ENCODE data around the gene L3MBTL3. TPM values are rescaled to one million over a fixed set of nuclear protein-coding genes. Genes with fewer than 3 reads are reported as not detected.

L3MBTL3 gene
- polyA plus RNA-seq, 4 donors = 1.3 to 8.9 (median 2.2) TPM

DNA sequence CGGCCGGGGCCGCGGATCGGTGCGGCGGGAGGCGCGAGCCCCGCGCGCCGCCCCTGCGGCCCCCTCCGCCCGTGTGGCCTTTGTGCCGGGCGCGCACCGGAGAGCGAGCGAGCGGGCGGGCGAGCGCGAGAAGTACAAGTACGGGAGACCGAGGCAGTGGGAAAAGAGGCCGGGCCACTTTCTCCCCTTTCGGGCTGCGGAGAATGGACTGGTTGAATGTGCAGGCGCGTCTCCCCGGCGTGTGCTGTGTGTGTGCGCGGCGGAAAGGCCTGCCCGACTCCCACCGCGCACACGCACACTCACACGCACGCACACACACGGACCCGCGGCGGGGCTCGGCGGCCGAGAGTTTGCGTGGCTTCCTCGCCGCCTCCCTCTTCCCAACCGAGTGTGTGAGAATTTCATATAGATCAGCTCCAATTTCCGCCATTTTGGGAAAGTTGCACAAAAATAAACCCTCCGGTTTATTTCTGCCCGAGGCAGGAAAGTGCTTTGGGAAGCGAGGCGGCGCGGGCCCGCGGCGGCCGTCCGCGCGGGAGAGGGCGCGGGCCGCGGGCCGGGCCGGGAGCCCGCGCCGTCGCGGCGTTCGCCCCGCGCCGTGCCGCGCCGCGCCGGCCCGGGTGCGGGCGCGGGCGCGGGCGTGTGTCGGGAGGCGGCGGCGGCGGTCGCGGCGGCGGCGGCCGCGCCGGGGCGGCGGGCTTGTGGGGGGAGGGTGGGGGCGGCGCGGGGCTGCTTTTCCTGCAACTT, 1.1 kb downstream of the L3MBTL3 start:
- Histone ChIP-seq H3K9me3 (ENCODE audit: control insufficient read depth in 2 of 2, insufficient read depth in 1 of 2, low read depth in 1 of 2, low read length in 1 of 2) (no peaks in the 10 kb centered on the region), H3K4me3 (ENCODE audit: low read depth in 1 of 3, low read length in 3 of 3) (peak overlapping the region; percentile 84 to 97 (median 88)), H3K27ac (ENCODE audit: low read depth in 1 of 3, low read length in 2 of 3) (peak overlapping the region; percentile 38 to 92 (median 75)), H3K36me3 (ENCODE audit: control insufficient read depth in 3 of 3, insufficient read depth in 2 of 3, low read depth in 1 of 3, low read length in 3 of 3) (no peaks in the 10 kb centered on the region), H3K4me1 (ENCODE audit: control insufficient read depth in 3 of 3, insufficient read depth in 2 of 3, low read depth in 1 of 3, low read length in 2 of 3) (peaks cover 0 to 3% (median 0%) of the 10 kb centered on the region in 3 donors), H3K27me3 (ENCODE audit: control insufficient read depth in 3 of 3, insufficient read depth in 3 of 3, low read length in 3 of 3) (no peaks in the 10 kb centered on the region)
- DNase-seq = peak; percentile 35 to 72
- FAIRE-seq = no peak
- WGBS, 3 donors = 0 to 1% (median 1%) methylated on average over 59 to 116 of the region's 116 CpGs

DNA sequence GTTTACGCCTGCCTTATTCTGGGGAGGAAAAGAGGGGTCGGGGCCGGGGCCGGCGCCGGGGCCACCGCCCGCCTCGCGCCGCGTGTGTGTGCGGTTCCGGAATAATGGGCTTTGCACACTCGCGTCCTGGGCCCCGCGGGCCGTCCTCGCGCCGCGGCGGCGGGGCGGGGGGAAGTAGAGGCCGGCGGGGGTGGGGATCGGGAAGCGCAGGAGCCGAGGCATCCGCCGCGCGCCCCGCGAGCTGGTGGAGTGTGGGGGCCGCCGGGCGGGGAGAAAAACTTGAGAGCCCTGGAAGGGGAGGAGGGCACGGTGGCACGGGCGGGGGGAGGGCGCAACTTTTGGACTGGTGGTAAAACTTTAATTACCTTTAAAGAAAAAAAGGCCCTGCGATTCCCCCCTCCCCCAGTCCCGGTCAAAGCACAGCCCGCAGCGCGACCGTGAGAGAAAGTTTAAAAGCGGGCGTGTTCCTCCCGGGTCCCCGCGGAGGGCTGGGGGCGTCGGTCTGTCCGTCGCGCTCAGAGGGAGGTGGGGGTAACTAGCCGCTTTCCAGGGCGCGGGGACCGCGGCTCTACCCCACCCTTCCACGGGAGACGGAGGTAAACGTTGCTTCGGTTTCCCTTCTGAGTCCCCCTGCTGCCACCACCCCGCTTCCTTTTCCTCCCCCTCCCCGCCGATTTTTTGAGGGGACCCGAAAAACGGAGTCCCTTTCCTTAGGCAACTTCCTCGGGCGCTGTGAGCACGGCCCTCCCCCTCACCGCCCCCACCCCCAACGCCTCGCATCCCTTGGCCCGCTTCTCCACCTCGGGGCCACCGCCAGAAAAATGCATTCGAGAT, 1.9 kb downstream of the L3MBTL3 start:
- H3K4me1 ChIP-seq (ENCODE audit: control insufficient read depth in 3 of 3, insufficient read depth in 2 of 3, low read depth in 1 of 3, low read length in 2 of 3) = peaks cover 0 to 3% (median 0%) of the 10 kb centered on the region in 3 donors
- H3K27me3 ChIP-seq (ENCODE audit: control insufficient read depth in 3 of 3, insufficient read depth in 3 of 3, low read length in 3 of 3) = no peaks in the 10 kb centered on the region
- H3K9me3 ChIP-seq (ENCODE audit: control insufficient read depth in 2 of 2, insufficient read depth in 1 of 2, low read depth in 1 of 2, low read length in 1 of 2) = no peaks in the 10 kb centered on the region
- DNase-seq (peak; percentile 20 to 59), FAIRE-seq (no peak)
- H3K4me3 ChIP-seq (ENCODE audit: low read depth in 1 of 3, low read length in 3 of 3) = peak overlapping the region; percentile 84 to 97 (median 88)
- H3K27ac ChIP-seq (ENCODE audit: low read depth in 1 of 3, low read length in 2 of 3) = peak overlapping the region; percentile 62 to 83 (median 65)
- H3K36me3 ChIP-seq (ENCODE audit: control insufficient read depth in 3 of 3, insufficient read depth in 2 of 3, low read depth in 1 of 3, low read length in 3 of 3) = no peaks in the 10 kb centered on the region
- 0 to 1% (median 1%) methylated on average over 52 to 84 of the region's 84 CpGs for WGBS, 3 donors

DNA sequence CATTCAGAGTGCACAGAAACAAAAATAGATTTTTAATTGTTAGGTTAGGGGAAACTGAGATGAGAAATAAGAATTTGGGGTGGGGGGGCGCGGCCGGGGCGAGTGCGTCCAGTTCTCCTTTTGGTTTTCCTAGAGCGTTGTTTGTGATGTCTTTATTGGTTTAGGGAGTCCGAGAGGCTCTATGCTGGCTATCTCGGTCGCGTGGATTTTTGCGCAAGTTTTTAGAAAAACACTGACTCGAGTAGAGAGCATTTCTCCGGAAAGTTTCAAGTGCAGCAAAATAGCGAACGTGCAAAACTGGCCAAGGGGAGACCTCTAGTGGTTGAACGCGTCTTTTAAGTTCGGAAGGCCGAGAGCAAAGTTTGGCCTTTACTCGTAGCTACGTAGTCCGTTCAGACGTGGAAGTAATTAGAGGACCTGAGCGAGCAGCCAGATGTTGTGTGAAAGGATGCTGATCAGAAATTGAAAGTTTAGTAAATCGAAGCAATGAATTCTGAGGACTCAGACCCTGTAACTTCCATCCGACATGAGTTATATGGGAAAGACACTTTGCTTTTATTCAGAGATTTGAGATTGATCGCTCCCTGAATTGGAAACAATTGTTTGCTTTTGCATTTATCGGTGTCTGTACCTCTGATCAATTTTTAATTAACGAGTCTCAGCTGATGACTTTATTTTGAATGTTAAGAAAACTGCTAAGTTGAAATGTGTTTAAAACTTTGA, 2.7 kb downstream of the L3MBTL3 start:
- no peak for FAIRE-seq
- Histone ChIP-seq H3K27ac (ENCODE audit: low read depth in 1 of 3, low read length in 2 of 3) (peak overlapping the region in 2 of 3 donors; percentile 52 to 65), H3K4me3 (ENCODE audit: low read depth in 1 of 3, low read length in 3 of 3) (peak overlapping the region; percentile 84 to 97 (median 88)), H3K36me3 (ENCODE audit: control insufficient read depth in 3 of 3, insufficient read depth in 2 of 3, low read depth in 1 of 3, low read length in 3 of 3) (no peaks in the 10 kb centered on the region), H3K9me3 (ENCODE audit: control insufficient read depth in 2 of 2, insufficient read depth in 1 of 2, low read depth in 1 of 2, low read length in 1 of 2) (no peaks in the 10 kb centered on the region), H3K27me3 (ENCODE audit: control insufficient read depth in 3 of 3, insufficient read depth in 3 of 3, low read length in 3 of 3) (no peaks in the 10 kb centered on the region), H3K4me1 (ENCODE audit: control insufficient read depth in 3 of 3, insufficient read depth in 2 of 3, low read depth in 1 of 3, low read length in 2 of 3) (peaks cover 0 to 3% (median 0%) of the 10 kb centered on the region in 3 donors)
- WGBS, 3 donors = 7 to 9% (median 8%) methylated on average over 29 of the region's 29 CpGs
- DNase-seq = peak; percentile 90 to 92

DNA sequence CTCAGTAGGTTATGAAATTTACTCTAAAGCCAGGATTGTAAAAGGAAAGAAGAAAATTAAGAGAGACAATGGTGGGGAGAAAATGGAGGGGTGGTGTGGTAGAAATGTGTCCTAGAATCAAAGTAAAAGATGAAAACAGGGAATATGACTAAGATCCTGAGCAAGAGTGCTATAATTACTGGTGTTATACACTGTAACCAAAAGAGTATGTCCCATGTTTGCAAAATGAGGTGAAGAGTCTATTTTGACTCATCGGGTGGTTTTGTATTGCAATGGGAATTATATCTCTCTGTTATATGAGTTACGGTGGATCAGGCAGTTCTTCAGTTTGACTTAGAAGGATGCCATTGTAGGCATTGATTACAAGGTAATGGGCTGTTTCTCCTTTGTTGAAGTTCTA, 8.5 kb downstream of the L3MBTL3 start:
- 82 to 87% (median 84%) methylated on average over 2 of the region's 2 CpGs for WGBS, 3 donors
- FAIRE-seq = no peak
- H3K9me3 ChIP-seq (ENCODE audit: control insufficient read depth in 2 of 2, insufficient read depth in 1 of 2, low read depth in 1 of 2, low read length in 1 of 2) = no peaks in the 10 kb centered on the region

DNA sequence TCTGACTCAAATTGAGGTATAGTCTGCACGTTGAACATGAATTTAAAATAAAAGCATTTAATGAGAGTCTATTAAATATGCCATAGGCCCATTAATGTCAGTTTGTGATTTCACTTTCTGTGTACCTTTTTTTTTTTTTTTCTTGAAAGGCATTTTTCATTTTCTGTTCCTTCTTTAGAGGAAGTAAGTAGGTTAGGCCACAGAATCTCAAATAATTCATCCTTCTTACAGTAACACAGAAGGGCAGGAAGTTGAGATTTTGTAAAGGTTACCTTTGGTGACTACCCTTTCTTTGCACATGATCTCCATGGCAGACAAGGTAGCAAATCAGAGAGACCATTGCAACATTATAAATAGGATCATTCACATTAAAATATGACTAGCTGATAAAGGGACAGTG, 9.6 kb downstream of the L3MBTL3 start:
- DNase-seq (peak in 1 of 2 donors; percentile 26), FAIRE-seq (no peak)
- Histone ChIP-seq H3K4me1 (ENCODE audit: control insufficient read depth in 3 of 3, insufficient read depth in 2 of 3, low read depth in 1 of 3, low read length in 2 of 3) (no peaks in the 10 kb centered on the region), H3K4me3 (ENCODE audit: low read depth in 1 of 3, low read length in 3 of 3) (no peak overlapping the region), H3K27me3 (ENCODE audit: control insufficient read depth in 3 of 3, insufficient read depth in 3 of 3, low read length in 3 of 3) (no peaks in the 10 kb centered on the region), H3K36me3 (ENCODE audit: control insufficient read depth in 3 of 3, insufficient read depth in 2 of 3, low read depth in 1 of 3, low read length in 3 of 3) (peaks cover 0 to 6% (median 0%) of the 10 kb centered on the region in 3 donors), H3K9me3 (ENCODE audit: control insufficient read depth in 2 of 2, insufficient read depth in 1 of 2, low read depth in 1 of 2, low read length in 1 of 2) (no peaks in the 10 kb centered on the region), H3K27ac (ENCODE audit: low read depth in 1 of 3, low read length in 2 of 3) (no peak overlapping the region)
- WGBS, 3 donors = 43 to 79% (median 63%) methylated on average over 1 of the region's 1 CpG

More for the DNA sequence above, 8.5 kb downstream of the L3MBTL3 start:
- H3K36me3 ChIP-seq (ENCODE audit: control insufficient read depth in 3 of 3, insufficient read depth in 2 of 3, low read depth in 1 of 3, low read length in 3 of 3) = peaks cover 0 to 1% (median 0%) of the 10 kb centered on the region in 3 donors
- no peaks in the 10 kb centered on the region for H3K4me1 ChIP-seq (ENCODE audit: control insufficient read depth in 3 of 3, insufficient read depth in 2 of 3, low read depth in 1 of 3, low read length in 2 of 3)
- no peak overlapping the region for H3K27ac ChIP-seq (ENCODE audit: low read depth in 1 of 3, low read length in 2 of 3)
- H3K4me3 ChIP-seq (ENCODE audit: low read depth in 1 of 3, low read length in 3 of 3) = no peak overlapping the region
- H3K27me3 ChIP-seq (ENCODE audit: control insufficient read depth in 3 of 3, insufficient read depth in 3 of 3, low read length in 3 of 3) = no peaks in the 10 kb centered on the region
- DNase-seq = no peak

DNA sequence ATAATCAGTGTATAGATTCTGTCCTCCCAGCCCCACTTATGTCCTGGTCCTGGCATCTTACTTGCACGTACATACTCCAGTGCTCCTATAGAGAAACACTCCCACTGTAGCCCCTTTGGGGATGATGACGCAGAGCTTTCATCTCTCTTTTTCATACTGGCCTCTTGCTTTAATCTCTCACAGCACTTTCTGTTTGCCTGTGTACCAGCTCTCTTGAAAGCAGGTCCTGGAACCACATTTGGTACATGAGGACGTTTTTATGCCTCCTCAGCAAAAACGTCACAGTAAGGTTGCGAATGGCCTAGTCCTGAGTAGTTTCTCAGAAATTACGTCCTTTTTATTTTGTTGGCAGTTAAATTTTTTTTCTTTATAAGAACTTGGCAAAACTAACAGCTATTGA, 10.8 kb downstream of the L3MBTL3 start:
- H3K36me3 ChIP-seq (ENCODE audit: control insufficient read depth in 3 of 3, insufficient read depth in 2 of 3, low read depth in 1 of 3, low read length in 3 of 3) = peaks cover 0 to 6% (median 0%) of the 10 kb centered on the region in 3 donors
- no peaks in the 10 kb centered on the region for H3K9me3 ChIP-seq (ENCODE audit: control insufficient read depth in 2 of 2, insufficient read depth in 1 of 2, low read depth in 1 of 2, low read length in 1 of 2)
- H3K4me3 ChIP-seq (ENCODE audit: low read depth in 1 of 3, low read length in 3 of 3) = no peak overlapping the region
- WGBS, 3 donors = 84 to 89% (median 87%) methylated on average over 6 of the region's 6 CpGs
- peaks cover 0 to 4% (median 0%) of the 10 kb centered on the region in 3 donors for H3K4me1 ChIP-seq (ENCODE audit: control insufficient read depth in 3 of 3, insufficient read depth in 2 of 3, low read depth in 1 of 3, low read length in 2 of 3)
- DNase-seq (no peak), FAIRE-seq (no peak)
- peak overlapping the region in 1 of 3 donors; percentile 43 for H3K27ac ChIP-seq (ENCODE audit: low read depth in 1 of 3, low read length in 2 of 3)
- no peaks in the 10 kb centered on the region for H3K27me3 ChIP-seq (ENCODE audit: control insufficient read depth in 3 of 3, insufficient read depth in 3 of 3, low read length in 3 of 3)

DNA sequence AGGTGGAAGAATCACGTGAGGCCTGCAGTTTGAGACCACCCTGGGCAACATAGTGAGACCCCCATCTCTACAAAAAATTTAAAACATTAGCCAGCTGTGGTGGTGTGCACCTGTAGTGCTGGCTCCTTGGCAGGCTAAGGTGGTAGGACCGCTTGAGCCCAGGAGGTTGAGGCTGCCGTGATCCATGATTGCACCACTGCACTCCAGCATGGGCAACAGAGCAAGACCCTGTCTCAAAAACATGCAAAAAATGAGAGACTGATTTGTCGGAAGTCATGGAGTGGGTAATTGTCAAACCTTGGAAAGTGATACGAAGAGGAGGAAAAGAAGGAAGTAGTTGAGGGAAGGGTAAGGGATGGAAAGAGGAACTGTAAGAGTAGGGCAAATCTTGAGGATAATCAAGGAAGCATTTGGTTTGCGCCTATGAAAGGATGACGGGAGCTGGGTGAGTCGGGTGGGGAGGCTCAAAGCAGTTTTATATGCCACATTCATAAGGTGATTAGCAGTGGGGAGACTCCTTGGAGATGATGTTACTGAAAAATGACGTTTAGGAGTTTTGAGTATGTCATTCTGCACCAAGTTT, 14.5 kb downstream of the L3MBTL3 start:
- H3K27me3 ChIP-seq (ENCODE audit: control insufficient read depth in 3 of 3, insufficient read depth in 3 of 3, low read length in 3 of 3) = no peaks in the 10 kb centered on the region
- H3K27ac ChIP-seq (ENCODE audit: low read depth in 1 of 3, low read length in 2 of 3) = no peak overlapping the region
- DNase-seq = no peak
- no peaks in the 10 kb centered on the region for H3K9me3 ChIP-seq (ENCODE audit: control insufficient read depth in 2 of 2, insufficient read depth in 1 of 2, low read depth in 1 of 2, low read length in 1 of 2)
- H3K4me1 ChIP-seq (ENCODE audit: control insufficient read depth in 3 of 3, insufficient read depth in 2 of 3, low read depth in 1 of 3, low read length in 2 of 3) = peaks cover 0 to 8% (median 0%) of the 10 kb centered on the region in 3 donors
- H3K36me3 ChIP-seq (ENCODE audit: control insufficient read depth in 3 of 3, insufficient read depth in 2 of 3, low read depth in 1 of 3, low read length in 3 of 3) = peaks cover 0 to 6% (median 0%) of the 10 kb centered on the region in 3 donors
- WGBS, 3 donors = 89 to 96% (median 94%) methylated on average over 9 of the region's 9 CpGs
- H3K4me3 ChIP-seq (ENCODE audit: low read depth in 1 of 3, low read length in 3 of 3) = no peak overlapping the region
- FAIRE-seq = no peak
